ENCODE results near the gene ABCC6. TPM values are rescaled to one million over a fixed set of nuclear protein-coding genes. Genes with fewer than 3 reads are reported as not detected.
"Not testable (repeated sequence)": the region's sequence is repeated elsewhere in the genome, so short reads cannot be mapped to it uniquely, and the experiment has no call there.

The ABCC6 gene
- total RNA-seq, 1 donor from 2014 or later, result 2.7 TPM

GRCh38 chr16:16151315-16151714 is 72.0 kb downstream of the ABCC6 start:
- Mint-ChIP-seq H3K9me3 (ENCODE audit: unreplicated experiment) (peaks cover 3% of the 10 kb centered on the region), H3K27me3 (ENCODE audit: unreplicated experiment) (peaks cover 5% of the 10 kb centered on the region), H3K36me3 (ENCODE audit: unreplicated experiment) (peaks cover 6% of the 10 kb centered on the region), H3K27ac (ENCODE audit: unreplicated experiment) (no peak overlapping the region), H3K4me3 (ENCODE audit: unreplicated experiment) (no peak overlapping the region), H3K4me1 (ENCODE audit: low read depth, unreplicated experiment) (no peaks in the 10 kb centered on the region)
- no peak for TF ChIP-seq CTCF (IDR thresholded peaks at IDR 0.05; ENCODE audit: partially characterized antibody, unreplicated experiment)
- no peak for DNase-seq

DNA sequence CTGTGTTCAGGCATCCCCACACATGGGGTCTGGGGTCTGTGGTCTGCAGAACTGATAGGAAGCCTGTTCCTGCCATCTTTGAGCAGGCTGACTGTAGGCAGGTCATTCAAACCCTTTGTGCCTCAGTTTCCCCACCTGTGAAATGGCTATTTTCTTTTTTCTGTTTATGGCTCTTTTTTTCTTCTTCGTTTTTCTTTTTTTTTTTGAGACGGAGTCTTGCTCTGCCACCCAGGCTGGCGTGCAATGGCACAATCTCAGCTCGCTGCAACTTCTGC is 72.5 kb downstream of the ABCC6 start:
- no peak overlapping the region for H3K4me3 Mint-ChIP-seq (ENCODE audit: unreplicated experiment)
- H3K27me3 Mint-ChIP-seq (ENCODE audit: unreplicated experiment), result peaks cover 5% of the 10 kb centered on the region
- TF ChIP-seq CTCF (IDR thresholded peaks at IDR 0.05; ENCODE audit: partially characterized antibody, unreplicated experiment), result no peak
- H3K4me1 Mint-ChIP-seq (ENCODE audit: low read depth, unreplicated experiment), result no peaks in the 10 kb centered on the region
- peaks cover 3% of the 10 kb centered on the region for H3K9me3 Mint-ChIP-seq (ENCODE audit: unreplicated experiment)
- DNase-seq, result no peak
- H3K27ac Mint-ChIP-seq (ENCODE audit: unreplicated experiment), result no peak overlapping the region
- H3K36me3 Mint-ChIP-seq (ENCODE audit: unreplicated experiment), result peaks cover 4% of the 10 kb centered on the region

- Mint-ChIP-seq H3K4me3 (ENCODE audit: unreplicated experiment) (no peak overlapping the region), H3K36me3 (ENCODE audit: unreplicated experiment) (peaks cover 4% of the 10 kb centered on the region), H3K27me3 (ENCODE audit: unreplicated experiment) (peaks cover 5% of the 10 kb centered on the region), H3K4me1 (ENCODE audit: low read depth, unreplicated experiment) (no peaks in the 10 kb centered on the region), H3K27ac (ENCODE audit: unreplicated experiment) (no peak overlapping the region), H3K9me3 (ENCODE audit: unreplicated experiment) (peaks cover 3% of the 10 kb centered on the region)
- TF ChIP-seq CTCF (IDR thresholded peaks at IDR 0.05; ENCODE audit: partially characterized antibody, unreplicated experiment), result no peak
- DNase-seq, result no peak
These were observed 73.0 kb downstream of the ABCC6 start for GRCh38 chr16:16150117-16150877.

- H3K27ac Mint-ChIP-seq (ENCODE audit: unreplicated experiment), result no peak overlapping the region
- TF ChIP-seq CTCF (IDR thresholded peaks at IDR 0.05; ENCODE audit: partially characterized antibody, unreplicated experiment), result no peak
- H3K36me3 Mint-ChIP-seq (ENCODE audit: unreplicated experiment), result peaks cover 4% of the 10 kb centered on the region
- DNase-seq, result no peak
- no peaks in the 10 kb centered on the region for H3K9me3 Mint-ChIP-seq (ENCODE audit: unreplicated experiment)
- no peak overlapping the region for H3K4me3 Mint-ChIP-seq (ENCODE audit: unreplicated experiment)
- peaks cover 3% of the 10 kb centered on the region for H3K27me3 Mint-ChIP-seq (ENCODE audit: unreplicated experiment)
- H3K4me1 Mint-ChIP-seq (ENCODE audit: low read depth, unreplicated experiment), result no peaks in the 10 kb centered on the region
These were observed 73.6 kb downstream of the ABCC6 start for GRCh38 chr16:16149710-16150116.

- H3K27ac Mint-ChIP-seq (ENCODE audit: unreplicated experiment), result no peak overlapping the region
These were observed 74.5 kb downstream of the ABCC6 start for GRCh38 chr16:16148755-16149154.

GRCh38 chr16:16148000-16148599 is 75.2 kb downstream of the ABCC6 start:
- not testable (repeated sequence) for H3K4me1 Mint-ChIP-seq (ENCODE audit: low read depth, unreplicated experiment); H3K4me3 Mint-ChIP-seq (ENCODE audit: unreplicated experiment); H3K27ac Mint-ChIP-seq (ENCODE audit: unreplicated experiment); H3K36me3 Mint-ChIP-seq (ENCODE audit: unreplicated experiment); H3K9me3 Mint-ChIP-seq (ENCODE audit: unreplicated experiment); DNase-seq; H3K27me3 Mint-ChIP-seq (ENCODE audit: unreplicated experiment)

More at GRCh38 chr16:16148755-16149154, 74.5 kb downstream of the ABCC6 start:
- TF ChIP-seq CTCF (IDR thresholded peaks at IDR 0.05; ENCODE audit: partially characterized antibody, unreplicated experiment), result no peak
- no peak for DNase-seq
- Mint-ChIP-seq H3K4me3 (ENCODE audit: unreplicated experiment) (no peak overlapping the region), H3K9me3 (ENCODE audit: unreplicated experiment) (no peaks in the 10 kb centered on the region), H3K36me3 (ENCODE audit: unreplicated experiment) (peaks cover 4% of the 10 kb centered on the region), H3K4me1 (ENCODE audit: low read depth, unreplicated experiment) (no peaks in the 10 kb centered on the region), H3K27me3 (ENCODE audit: unreplicated experiment) (peaks cover 3% of the 10 kb centered on the region)

All from glutamatergic neuron (in vitro differentiated cells).